GM21737 (cell line): ENCODE results near the gene SF1.

Experiments used
- ATAC-seq: cut with Tn5 transposase; IDR thresholded peaks from one replicate; pipeline ENCODE4 v1.9.1; 2021; ENCODE audit warnings: mild to moderate bottlenecking, moderate library complexity; ENCODE audit not compliant: unreplicated experiment

Gene SF1

GRCh38 chr11:64750361-64751054 is 27.8 kb downstream of the SF1 start:
- no peak for ATAC-seq

GRCh38 chr11:64747961-64748665 is 30.2 kb downstream of the SF1 start:
- no peak for ATAC-seq

DNA sequence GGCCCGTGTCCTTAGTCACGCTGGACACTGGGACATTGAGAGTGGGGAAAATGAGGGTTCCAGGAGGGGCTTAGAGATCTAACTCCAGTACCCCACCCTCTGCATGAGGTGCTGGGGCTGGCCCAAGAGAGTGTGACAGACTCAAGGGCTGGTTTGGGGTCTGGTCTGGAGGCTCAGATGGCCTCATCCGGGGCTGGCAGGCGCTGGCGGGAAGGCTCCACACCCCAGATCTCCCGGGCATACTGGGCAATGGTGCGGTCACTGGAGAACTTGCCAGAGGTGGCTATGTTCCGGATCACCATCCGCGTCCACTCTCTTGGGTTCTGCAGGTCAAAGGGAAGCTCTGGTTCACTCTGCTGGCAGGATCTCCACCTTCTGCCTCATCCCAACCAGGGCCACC is 31.9 kb downstream of the SF1 start:
- no peak for ATAC-seq

DNA sequence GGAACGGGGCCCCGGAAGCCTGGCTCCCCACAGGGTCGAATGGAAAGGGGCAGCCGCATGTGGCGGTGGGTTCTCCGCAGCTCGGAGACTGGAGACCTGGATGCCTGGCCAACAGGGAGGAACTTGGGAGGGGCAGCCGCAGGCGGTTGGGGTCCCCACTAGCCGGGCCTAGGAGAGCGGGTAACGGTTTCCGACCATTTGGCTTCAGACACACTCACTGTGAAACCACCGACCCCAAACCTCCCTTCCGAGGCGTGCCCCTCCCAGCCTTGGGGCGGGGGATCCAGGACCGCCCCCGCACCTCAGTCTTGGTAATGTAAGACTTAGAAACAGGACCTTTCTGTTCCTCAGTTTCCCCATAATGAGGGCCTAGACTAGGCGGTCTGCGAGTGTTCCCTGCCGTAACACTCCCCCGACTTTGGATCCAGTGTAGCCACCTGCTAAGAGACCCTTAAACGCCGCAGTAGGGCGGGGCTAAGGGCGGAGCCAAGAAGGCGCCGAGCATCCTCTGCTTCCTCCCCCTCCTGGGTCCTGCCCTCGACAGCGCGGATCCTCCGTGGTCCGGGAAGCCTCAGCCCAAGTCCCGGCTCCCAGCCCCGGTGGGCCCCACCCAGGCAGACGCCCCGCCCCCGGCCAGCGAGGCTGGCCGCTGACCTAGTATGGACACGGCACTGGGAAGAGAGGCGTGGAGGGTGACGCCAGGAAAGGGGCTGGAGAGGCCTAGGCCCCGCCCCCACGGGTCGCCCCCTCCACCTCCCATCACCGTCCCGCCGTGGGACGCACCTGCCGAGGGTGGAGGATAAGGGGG is 32.6 kb downstream of the SF1 start:
- ATAC-seq: no peak

GRCh38 chr11:64745189-64745520 is 33.2 kb downstream of the SF1 start:
- no peak for ATAC-seq

GRCh38 chr11:64744544-64745188 is 33.7 kb downstream of the SF1 start:
- no peak for ATAC-seq

DNA sequence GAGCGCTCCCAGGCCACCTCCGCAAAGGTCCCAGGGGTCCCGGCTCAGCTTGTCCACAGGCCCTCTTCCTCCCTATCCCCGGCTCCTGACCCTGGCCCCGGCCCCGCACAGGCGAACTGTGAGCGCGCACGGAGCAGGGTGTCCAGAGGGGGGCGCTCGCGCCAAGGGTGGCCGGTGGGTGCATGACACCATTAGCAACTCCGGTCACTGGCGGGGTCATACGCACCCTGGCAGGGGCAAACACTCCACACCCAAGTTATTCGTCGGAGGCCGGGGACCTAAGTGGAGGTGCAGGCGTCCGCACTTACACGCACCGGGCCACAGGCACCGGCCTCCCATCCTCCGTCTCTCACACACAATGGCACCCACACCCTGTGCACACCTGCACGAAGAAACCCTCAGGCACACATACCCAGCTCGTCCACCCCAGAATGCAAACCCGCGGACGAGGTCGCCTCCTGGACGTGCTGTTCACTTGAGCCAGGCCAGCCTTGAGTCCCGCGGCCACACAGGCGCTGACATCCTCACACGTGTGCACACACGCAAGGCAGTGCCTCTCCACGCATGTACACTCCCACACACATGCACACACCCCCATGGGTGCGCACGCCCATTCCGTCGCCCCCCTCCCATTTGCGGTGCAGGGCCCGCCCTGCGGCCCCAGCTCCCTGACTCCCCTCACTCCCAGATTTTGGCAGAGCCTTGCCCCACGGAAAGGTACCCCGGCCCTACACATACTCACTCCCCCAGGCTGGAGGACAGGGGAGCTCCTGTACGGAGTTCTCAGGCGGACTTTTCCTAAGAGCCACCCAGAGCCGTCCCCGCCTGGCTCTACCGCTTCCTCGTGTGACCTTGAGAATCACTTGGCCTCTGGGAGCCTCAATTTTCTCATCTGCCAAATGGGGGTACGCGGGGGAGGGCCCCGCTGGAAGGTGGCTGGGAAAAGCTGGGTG is 34.5 kb downstream of the SF1 start, which contains the start of gene RASGRP2:
Gene RASGRP2 (minus strand): TSS at position 552 of the 953 bp plus-strand sequence. CDS start 1,276 bp downstream, outside the sequence.
- no peak for ATAC-seq

DNA sequence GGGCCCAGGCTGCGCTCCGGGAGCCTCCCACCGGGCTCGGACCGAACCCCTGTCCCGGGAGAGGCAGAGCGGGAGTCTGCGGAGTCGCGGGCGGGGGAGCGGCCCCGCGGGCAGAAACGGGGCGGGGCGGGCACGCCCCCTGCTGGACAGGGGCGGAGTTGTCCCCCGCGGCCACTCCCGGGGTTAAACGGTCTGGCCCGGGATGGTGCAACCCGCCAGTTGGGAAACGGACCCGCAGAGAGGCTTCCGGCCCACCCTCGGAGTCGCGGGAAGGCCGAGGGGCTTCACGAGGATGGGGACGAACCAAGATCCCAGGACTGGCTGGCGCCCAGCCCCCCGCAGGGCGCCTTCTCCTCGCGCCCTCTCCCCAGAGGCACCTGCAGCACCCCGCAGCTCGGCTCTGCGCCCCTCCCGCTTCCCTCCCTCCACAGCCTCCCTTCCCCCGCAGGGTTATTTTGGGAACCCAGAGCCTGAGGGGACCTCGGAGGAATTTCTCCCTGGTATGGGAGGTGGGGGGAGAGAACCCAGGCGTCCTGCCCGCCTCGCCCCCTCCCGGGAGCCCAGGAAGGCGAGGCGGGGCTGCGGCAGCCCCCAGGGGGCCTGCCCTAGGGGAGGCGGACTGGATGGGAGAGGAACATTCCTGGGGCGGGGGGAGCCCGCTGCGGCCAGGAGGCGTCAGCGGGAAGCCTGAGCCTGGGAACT is 35.3 kb downstream of the SF1 start:
- no peak for ATAC-seq

DNA sequence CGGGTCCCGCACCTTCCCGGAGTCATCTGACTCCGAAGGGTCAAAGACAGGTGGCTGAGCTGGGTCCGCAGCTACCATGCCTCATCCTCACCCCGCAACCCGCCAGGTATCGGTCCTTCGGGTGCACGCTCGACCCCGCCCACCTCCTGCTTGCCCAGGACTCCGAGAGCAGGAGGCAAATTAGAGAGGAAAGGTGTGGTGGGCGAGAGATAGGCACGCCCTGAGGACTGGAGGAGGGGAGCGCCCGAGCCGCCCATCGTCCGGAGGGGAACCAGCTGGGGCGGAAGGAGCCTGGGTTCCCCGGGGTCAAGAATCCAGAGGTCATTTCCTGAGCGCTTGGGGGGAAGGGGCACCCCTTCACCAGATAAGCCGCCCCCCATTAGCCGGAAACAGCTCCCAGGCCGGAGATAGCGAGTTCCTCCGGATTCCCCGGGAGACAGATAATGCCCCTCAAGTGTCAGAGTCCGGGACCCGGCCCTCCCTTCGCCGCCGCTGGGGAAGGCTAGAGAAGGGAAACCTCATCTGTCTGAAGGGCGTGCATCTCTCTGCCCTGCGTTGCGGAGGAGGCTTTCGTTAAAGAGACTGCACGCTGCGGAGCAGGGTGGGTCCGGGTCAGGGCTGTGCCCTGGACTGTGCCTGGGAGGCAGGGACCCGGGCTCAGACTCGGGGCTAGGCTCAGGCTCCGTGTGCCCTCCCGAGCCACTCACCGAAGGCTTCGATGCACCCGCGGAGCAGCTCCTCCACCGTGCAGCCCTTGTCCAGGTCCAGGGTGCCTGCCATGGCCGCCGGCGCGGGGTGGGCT is 36.1 kb downstream of the SF1 start:
- ATAC-seq: no peak

DNA sequence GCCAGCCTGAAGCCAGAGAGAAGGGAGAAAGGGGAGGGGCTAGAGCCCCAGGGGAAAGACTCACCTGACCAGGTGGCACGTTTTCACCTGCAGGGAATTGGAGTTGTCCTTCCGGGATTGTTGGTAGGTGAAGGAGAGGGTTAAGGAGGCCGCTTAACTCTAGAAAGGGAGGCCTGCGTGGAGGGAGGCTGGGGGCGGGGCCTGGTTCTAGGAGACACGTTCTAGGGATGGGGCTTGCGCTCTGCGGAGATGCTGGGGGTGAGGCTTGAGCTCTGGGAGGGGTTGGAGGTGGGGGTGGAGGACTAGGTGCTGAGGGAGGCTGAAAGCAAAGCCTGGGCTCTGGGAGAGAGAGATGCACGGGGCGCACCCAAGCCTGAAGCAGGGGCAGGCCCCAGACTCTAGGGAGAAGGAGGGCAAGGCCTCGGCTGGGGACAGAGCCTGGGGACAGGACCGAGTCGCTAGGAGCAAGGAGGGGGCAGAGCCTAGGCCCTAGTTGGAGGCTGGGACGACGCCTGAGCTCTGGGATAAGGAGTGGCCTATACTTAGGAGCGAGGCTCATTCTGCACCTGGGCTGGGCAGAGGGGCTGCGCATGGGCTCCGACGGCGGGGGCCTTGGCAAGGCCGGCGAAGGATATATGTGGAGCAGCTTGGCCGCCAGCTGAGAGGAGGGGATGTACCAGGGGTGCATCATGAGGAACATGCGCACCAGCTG is 36.8 kb downstream of the SF1 start:
- ATAC-seq: no peak

- ATAC-seq: no peak
These were observed 38.5 kb downstream of the SF1 start for GRCh38 chr11:64739871-64740270.

- ATAC-seq: no peak
These were observed 41.7 kb downstream of the SF1 start for GRCh38 chr11:64736654-64737053.

DNA sequence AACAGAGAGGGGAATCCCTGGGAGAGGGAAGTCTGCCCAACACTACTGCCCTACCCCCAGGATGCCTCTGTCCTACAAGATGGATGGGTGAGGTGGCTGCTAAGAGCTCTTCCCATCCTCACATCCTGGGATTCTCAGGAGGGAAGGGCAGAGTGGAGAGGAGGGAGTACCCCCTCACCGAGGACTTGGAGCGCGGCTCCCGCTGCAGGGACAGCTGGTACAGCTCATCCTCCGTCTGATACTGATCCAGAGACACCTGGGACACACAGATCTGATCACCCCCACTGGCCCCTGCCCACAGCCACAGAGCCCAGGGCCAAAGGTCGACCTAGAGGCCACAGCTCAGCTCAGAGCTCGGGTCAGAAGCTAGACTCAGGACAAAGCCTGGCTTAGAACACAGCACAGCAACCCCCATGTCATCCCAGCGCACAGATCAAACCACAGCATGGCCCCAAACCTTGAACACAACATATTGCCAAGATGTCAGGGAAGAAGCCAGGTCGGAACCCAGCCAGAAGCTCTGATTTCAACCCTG is 42.5 kb downstream of the SF1 start:
- no peak for ATAC-seq

DNA sequence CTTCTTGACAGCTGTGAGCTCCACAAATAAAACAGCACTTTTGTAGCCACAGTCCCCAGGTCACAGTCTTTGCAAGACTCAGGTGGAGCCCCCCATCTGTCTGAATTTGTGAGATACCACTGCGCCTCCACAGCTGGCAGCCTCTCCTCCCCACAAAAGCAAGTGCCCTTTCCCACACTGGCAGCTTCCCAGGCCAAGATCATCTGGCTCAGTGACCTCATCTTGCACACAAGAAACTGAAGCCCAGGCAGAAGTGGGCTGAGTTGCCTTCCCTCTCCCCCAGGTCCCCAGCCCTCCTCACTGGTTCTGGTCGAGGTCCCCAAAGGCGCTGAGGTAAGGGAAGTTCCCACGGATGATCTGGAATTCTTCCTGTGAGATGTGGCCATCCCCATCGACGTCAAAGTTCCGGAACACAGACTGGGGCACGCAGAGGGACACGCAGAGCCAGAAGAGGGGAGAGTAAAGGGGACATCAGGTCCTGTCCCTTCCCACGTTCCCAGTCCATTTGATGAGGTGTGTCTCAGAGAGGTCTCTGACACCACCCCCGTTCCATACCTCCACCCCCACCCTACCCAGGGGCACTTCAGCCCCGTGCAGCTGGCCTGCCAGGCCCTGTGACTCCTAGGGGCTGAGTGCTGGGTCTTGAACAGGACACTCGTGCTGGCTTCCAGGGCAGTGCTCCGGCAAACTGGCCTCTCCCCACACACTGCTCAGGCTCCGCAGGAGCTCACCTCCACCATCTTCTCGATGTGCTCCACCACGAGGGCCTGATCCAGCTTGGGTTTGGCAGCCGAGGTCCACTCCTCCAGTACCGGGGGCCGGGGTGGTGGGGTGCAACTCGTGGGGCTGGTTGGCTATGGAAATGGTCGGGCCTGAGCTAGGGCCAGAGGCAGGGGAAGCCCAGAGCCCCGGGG is 43.3 kb downstream of the SF1 start:
- ATAC-seq: no peak

- ATAC-seq: no peak
These were observed 46.7 kb downstream of the SF1 start for GRCh38 chr11:64731601-64732000.

DNA sequence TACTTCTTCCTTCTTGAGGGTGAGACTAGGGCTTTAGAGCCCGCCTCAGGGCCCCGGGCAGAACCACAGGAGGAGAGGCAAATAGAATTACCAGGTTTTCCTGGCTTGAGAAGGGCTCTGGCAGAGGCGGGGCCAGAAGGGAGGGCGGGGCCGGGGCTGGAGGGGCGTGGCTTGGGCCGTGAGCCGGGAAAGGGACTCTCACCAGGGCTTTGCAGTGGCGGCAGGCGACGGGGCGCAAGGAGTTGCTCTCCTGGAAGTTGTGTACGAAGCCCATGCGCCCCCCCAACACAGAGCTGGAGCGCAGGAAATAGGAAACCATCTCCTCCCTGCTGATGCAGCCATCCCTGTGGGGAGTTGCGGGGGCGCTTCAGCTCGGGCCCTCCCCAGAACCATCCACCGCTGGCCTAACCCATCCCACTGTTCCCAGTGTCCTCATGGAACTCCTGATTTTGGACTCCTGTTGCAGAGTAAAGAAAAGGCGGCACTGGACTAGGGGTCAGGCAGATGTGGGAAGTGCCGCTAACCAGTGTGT is 48.4 kb downstream of the SF1 start:
- no peak for ATAC-seq
